ENCODE results near the gene PET117.
"Not testable (repeated sequence)": the region's sequence is repeated elsewhere in the genome, so short reads cannot be mapped to it uniquely, and the experiment has no call there.

The PET117 gene

GRCh38 chr20:18154342-18154741 is 16.7 kb downstream of the PET117 start:
- no peak for DNase-seq (ENCODE audit: insufficient read length, low spot score)
- FAIRE-seq: no peak

- FAIRE-seq (no peak), DNase-seq (ENCODE audit: insufficient read length, low spot score) (no peak)
Measured at GRCh38 chr20:18156045-18156444, 18.4 kb downstream of the PET117 start.

GRCh38 chr20:18164356-18164755 is 26.7 kb downstream of the PET117 start:
- no peak for DNase-seq (ENCODE audit: insufficient read length, low spot score)
- FAIRE-seq: no peak

- DNase-seq (ENCODE audit: insufficient read length, low spot score): no peak
- no peak for FAIRE-seq
Measured at GRCh38 chr20:18165553-18165952, 27.9 kb downstream of the PET117 start.

GRCh38 chr20:18166241-18166881 is 28.7 kb downstream of the PET117 start:
- DNase-seq (ENCODE audit: insufficient read length, low spot score) (no peak), FAIRE-seq (no peak)

GRCh38 chr20:18166950-18167349 is 29.3 kb downstream of the PET117 start:
- FAIRE-seq: no peak
- no peak for DNase-seq (ENCODE audit: insufficient read length, low spot score)

- DNase-seq (ENCODE audit: insufficient read length, low spot score): no peak
- no peak for FAIRE-seq
Measured at GRCh38 chr20:18172379-18172778, 34.7 kb downstream of the PET117 start.

GRCh38 chr20:18174906-18175683 is 37.4 kb downstream of the PET117 start:
- DNase-seq (ENCODE audit: insufficient read length, low spot score): no peak
- no peak for FAIRE-seq

- FAIRE-seq (no peak), DNase-seq (ENCODE audit: insufficient read length, low spot score) (no peak)
Measured at GRCh38 chr20:18176318-18176785, 38.7 kb downstream of the PET117 start.

GRCh38 chr20:18180366-18180765 is 42.7 kb downstream of the PET117 start:
- DNase-seq (ENCODE audit: insufficient read length, low spot score); FAIRE-seq: not testable (repeated sequence)

- no peak for FAIRE-seq
- no peak for DNase-seq (ENCODE audit: insufficient read length, low spot score)
Measured at GRCh38 chr20:18180815-18181214, 43.2 kb downstream of the PET117 start.

- no peak for DNase-seq (ENCODE audit: insufficient read length, low spot score)
- FAIRE-seq: no peak
Measured at GRCh38 chr20:18187020-18187419, 49.4 kb downstream of the PET117 start.

- DNase-seq (ENCODE audit: insufficient read length, low spot score) (no peak), FAIRE-seq (no peak)
Measured at GRCh38 chr20:18188434-18188833, 50.8 kb downstream of the PET117 start.

- DNase-seq (ENCODE audit: insufficient read length, low spot score) (no peak), FAIRE-seq (no peak)
Measured at GRCh38 chr20:18190338-18191233, 52.9 kb downstream of the PET117 start.

GRCh38 chr20:18191306-18191705 is 53.6 kb downstream of the PET117 start:
- DNase-seq (ENCODE audit: insufficient read length, low spot score) (no peak), FAIRE-seq (no peak)

Data from GM19239 (cell line).